Ishikawa (cell line): Measurements from ENCODE around the gene SLCO2A1.

Experiments
- EP300 ChIP-seq: IDR thresholded peaks from 2 replicates; pipeline ENCODE4 v1.6.1; 2012; ENCODE audit warnings: borderline replicate concordance
- RAD21 ChIP-seq: IDR thresholded peaks from 2 replicates; pipeline ENCODE4 v1.6.1; 2012; ENCODE audit warnings: low read depth
- YY1 ChIP-seq: IDR thresholded peaks from 2 replicates; pipeline ENCODE4 v1.6.1; 2012; ENCODE audit warnings: low read depth

DNA sequence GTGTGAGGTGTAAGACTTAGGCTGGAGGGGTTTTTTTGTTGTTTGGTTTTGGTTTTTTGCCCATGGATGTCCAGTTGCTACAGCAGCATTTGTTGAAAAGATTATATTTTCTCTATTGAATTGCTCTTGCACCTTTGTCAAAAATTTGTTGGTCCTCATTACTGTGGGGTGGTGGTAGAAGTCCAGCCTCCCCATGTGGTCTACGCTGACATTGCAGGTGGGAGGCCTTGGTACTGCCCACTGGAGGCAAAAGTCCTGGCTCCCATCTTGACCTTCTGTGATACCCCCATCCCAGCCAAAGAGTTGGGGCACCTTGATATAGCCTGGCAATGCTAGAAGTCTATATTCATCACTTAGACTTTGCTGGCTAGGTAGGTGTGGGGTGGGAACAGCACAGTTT, 128.6 kb downstream of the SLCO2A1 start:
- no peak for TF ChIP-seq RAD21
- TF ChIP-seq EP300: no peak
- TF ChIP-seq YY1: no peak
